Parathyroid adenoma (tissue), 2 donors: ENCODE results near the gene TMEM158.

Experiments used
- H2AFZ ChIP-seq: fragments of 300-600 bp; sonication (generic); one replicate; pipeline ENCODE4 v1.7.0; 2017; ENCODE audit warnings: antibody characterized with exemption, mild to moderate bottlenecking
- H3K27ac ChIP-seq: fragments of 300-600 bp; sonication (generic); one replicate; pipeline ENCODE4 v1.7.0; 2017
- H3K27me3 ChIP-seq: fragments of 300-600 bp; sonication (generic); one replicate; pipeline ENCODE4 v1.7.0; 2017; ENCODE audit warnings: low read length; ENCODE audit not compliant: control insufficient read depth, insufficient read depth
- H3K36me3 ChIP-seq: fragments of 300-600 bp; sonication (generic); one replicate; pipeline ENCODE4 v1.7.0; 2017; ENCODE audit warnings: low read length; ENCODE audit not compliant: control insufficient read depth, insufficient read depth
- H3K4me1 ChIP-seq: fragments of 300-600 bp; sonication (generic); one replicate; pipeline ENCODE4 v1.7.0; 2017; ENCODE audit warnings: control low read depth
- H3K4me2 ChIP-seq: fragments of 300-600 bp; sonication (generic); one replicate; pipeline ENCODE4 v1.7.0; 2017; ENCODE audit warnings: low read length
- H3K4me3 ChIP-seq: fragments of 300-600 bp; sonication (generic); one replicate; pipeline ENCODE4 v1.7.0; 2017; ENCODE audit warnings: low read depth, low read length
- H3K79me2 ChIP-seq: fragments of 300-600 bp; sonication (generic); one replicate; pipeline ENCODE4 v1.7.0; 2017; ENCODE audit warnings: control low read depth
- H3K9ac ChIP-seq: fragments of 300-600 bp; sonication (generic); one replicate; pipeline ENCODE4 v1.7.0; 2017; ENCODE audit warnings: mild to moderate bottlenecking
- H3K9me3 ChIP-seq: fragments of 300-600 bp; sonication (generic); one replicate; pipeline ENCODE4 v1.7.0; 2017; ENCODE audit warnings: low read length; ENCODE audit not compliant: control insufficient read depth
- CTCF ChIP-seq: fragments of 300-600 bp; sonication (generic); IDR thresholded peaks from one replicate; pipeline ENCODE4 v1.7.0; 2017; ENCODE audit warnings: antibody characterized with exemption, mild to moderate bottlenecking
- donor health status: primary hyperparathyroidism.

Gene TMEM158

DNA sequence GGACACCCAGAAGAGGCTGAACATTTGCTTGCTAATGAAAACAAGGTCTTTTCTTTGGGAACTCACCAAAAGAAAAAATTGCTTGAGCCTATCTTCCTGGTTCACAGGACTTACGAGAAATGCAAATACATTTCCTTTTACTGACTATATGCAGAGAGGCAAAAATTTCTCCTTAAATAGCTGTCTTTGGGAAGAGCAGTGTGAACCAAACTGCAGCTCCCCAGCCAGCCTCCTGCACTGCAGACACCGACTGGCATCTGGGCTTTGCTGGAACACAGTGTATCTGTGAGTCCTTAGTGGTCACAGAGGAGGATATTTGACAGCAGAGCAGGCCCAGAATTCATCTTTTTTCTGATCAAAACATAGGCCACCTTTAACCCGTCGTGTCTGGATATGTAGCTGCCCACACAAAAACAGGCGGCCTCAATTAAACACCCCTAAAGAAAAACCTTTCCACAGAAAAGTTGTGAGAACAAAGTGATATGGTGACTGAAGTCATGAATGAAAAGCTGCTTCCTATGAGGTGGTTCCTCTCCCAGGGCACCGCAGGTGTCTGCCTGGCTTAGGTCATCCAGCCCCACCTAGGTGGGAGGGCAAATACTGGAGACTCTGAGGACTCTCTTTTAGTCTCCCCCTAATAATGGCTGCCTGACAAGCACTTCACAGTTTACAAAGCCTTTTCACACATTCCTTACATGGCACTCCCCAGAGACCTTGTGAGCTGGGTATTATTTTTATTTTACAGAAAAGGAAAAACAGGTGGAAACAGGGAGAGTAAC lies 46.1 kb upstream of the TMEM158 start:
- Histone ChIP-seq H3K27me3 (no peaks in the 10 kb centered on the region), H3K4me1 (no peaks in the 10 kb centered on the region), H3K9ac (no peak overlapping the region), H3K4me2 (no peak overlapping the region), H3K9me3 (no peaks in the 10 kb centered on the region), H3K4me3 (no peak overlapping the region), H2AFZ (no peak overlapping the region), H3K36me3 (no peaks in the 10 kb centered on the region), H3K27ac (no peak overlapping the region), H3K79me2 (no peaks in the 10 kb centered on the region)
- TF ChIP-seq CTCF, result no peak

DNA sequence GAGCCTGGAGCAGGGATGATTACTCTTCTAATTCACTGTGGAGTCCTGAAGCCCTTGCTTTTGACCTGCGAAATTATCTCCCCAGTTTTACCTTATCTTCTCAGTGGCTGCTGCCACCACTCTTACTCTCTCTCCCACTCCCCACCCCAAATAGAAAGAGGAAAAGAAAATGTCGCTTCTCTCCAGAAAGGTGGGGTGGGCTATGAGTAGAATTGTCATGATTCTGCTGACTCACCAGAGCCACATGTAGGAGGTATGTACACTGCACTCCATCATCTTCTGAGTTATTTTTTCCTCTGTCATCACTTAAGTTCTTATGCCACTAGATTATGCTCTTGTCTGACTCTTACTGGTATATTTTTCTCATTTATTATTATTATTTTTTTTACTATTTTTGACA lies 43.9 kb upstream of the TMEM158 start:
- Histone ChIP-seq H3K79me2 (no peaks in the 10 kb centered on the region), H3K9ac (no peak overlapping the region), H3K4me3 (no peak overlapping the region), H2AFZ (no peak overlapping the region), H3K4me1 (no peaks in the 10 kb centered on the region), H3K36me3 (no peaks in the 10 kb centered on the region), H3K27ac (no peak overlapping the region), H3K9me3 (no peaks in the 10 kb centered on the region), H3K27me3 (no peaks in the 10 kb centered on the region), H3K4me2 (no peak overlapping the region)
- TF ChIP-seq CTCF, result no peak

- H2AFZ ChIP-seq, result no peak overlapping the region
- H3K27ac ChIP-seq, result no peak overlapping the region
- no peak overlapping the region for H3K4me2 ChIP-seq
- no peaks in the 10 kb centered on the region for H3K79me2 ChIP-seq
- no peaks in the 10 kb centered on the region for H3K27me3 ChIP-seq
- H3K9ac ChIP-seq, result no peak overlapping the region
- no peak for TF ChIP-seq CTCF
- no peaks in the 10 kb centered on the region for H3K9me3 ChIP-seq
- H3K36me3 ChIP-seq, result no peaks in the 10 kb centered on the region
- H3K4me3 ChIP-seq, result no peak overlapping the region
- no peaks in the 10 kb centered on the region for H3K4me1 ChIP-seq
Observed at GRCh38 chr3:45267097-45267496, 41.0 kb upstream of the TMEM158 start.

GRCh38 chr3:45261333-45262110 lies 35.4 kb upstream of the TMEM158 start:
- H3K79me2 ChIP-seq, result no peaks in the 10 kb centered on the region
- H3K9me3 ChIP-seq, result no peaks in the 10 kb centered on the region
- H3K9ac ChIP-seq, result no peak overlapping the region
- no peak overlapping the region for H3K27ac ChIP-seq
- no peaks in the 10 kb centered on the region for H3K36me3 ChIP-seq
- no peak overlapping the region for H2AFZ ChIP-seq
- H3K4me1 ChIP-seq, result no peaks in the 10 kb centered on the region
- H3K4me3 ChIP-seq, result no peak overlapping the region
- TF ChIP-seq CTCF, result no peak
- H3K27me3 ChIP-seq, result no peaks in the 10 kb centered on the region
- no peak overlapping the region for H3K4me2 ChIP-seq
